Measurements from ENCODE around the gene LRRC59. TPM values are rescaled to one million over a fixed set of nuclear protein-coding genes. Genes with fewer than 3 reads are reported as not detected.

LRRC59 gene
- total RNA-seq, 1 experiment from 2014 or later, result 106 TPM

DNA sequence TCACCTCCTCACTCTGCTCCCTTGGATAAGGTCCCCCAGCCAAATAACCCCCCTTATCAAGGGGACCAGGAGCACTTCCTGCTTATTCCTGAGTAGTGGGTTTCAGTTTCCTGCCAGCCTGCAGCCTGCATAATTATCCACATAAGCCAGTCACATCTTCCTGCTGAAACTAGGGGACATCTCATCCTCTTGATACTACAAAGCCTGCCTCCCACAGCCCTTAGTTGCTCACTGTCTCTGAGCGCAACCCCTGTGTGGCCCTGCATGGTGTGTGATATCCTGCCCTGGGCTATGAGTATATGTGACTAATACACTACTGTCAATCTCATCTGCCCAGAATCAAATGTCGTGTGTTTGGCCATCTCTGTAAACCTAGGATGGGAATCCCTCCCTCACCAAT, 59.4 kb downstream of the LRRC59 start:
- Histone ChIP-seq H2AFZ (ENCODE audit: low read length) (no peak overlapping the region), H3K18ac (ENCODE audit: insufficient read length, low read depth, low read length) (no peak overlapping the region), H2BK15ac (ENCODE audit: low read depth, low read length) (no peak overlapping the region), H2BK120ac (ENCODE audit: low read depth, low read length, poor library complexity, severe bottlenecking) (no peak overlapping the region), H3K23ac (ENCODE audit: insufficient read length, low read depth, low read length) (no peak overlapping the region), H3K23me2 (ENCODE audit: insufficient read length, low read depth, low read length, poor library complexity, severe bottlenecking) (no peaks in the 10 kb centered on the region), H4K8ac (replicated peaks; ENCODE audit: insufficient read length, low read depth, low read length) (no peak overlapping the region), H3K14ac (ENCODE audit: insufficient read depth, low read length) (no peak overlapping the region), H2BK20ac (ENCODE audit: low read depth, low read length, poor library complexity, severe bottlenecking) (no peak overlapping the region), H3K56ac (ENCODE audit: insufficient read length, low read depth, low read length) (no peak overlapping the region), H3K4me1 (ENCODE audit: insufficient read depth, low read length) (no peaks in the 10 kb centered on the region), H2AK5ac (ENCODE audit: insufficient read length, low read length) (no peak overlapping the region), H3K4me2 (ENCODE audit: insufficient read depth, insufficient read length, low read length) (no peak overlapping the region), H3K79me1 (ENCODE audit: insufficient read depth, low read depth, low read length, poor library complexity, severe bottlenecking) (no peaks in the 10 kb centered on the region), H3K79me2 (ENCODE audit: insufficient read depth, low read length) (no peaks in the 10 kb centered on the region), H4K5ac (ENCODE audit: insufficient read length, low read depth, low read length) (no peak overlapping the region), H4K20me1 (ENCODE audit: control insufficient read depth, insufficient read depth, insufficient read length) (peaks cover under 1% of the 10 kb centered on the region), H3K9ac (ENCODE audit: extremely low read depth, insufficient read length, low read length) (no peak overlapping the region), H3K9me3 (ENCODE audit: control insufficient read depth, low read depth, low read length) (peaks cover 5% of the 10 kb centered on the region), H3K4ac (ENCODE audit: low read depth, low read length) (no peak overlapping the region), H3K27me3 (ENCODE audit: insufficient read depth, low read length) (no peaks in the 10 kb centered on the region), H4K91ac (ENCODE audit: insufficient read length, low read depth, low read length) (no peak overlapping the region), H3K27ac (ENCODE audit: insufficient read length, low read depth, low read length) (no peak overlapping the region), H3T11ph (ENCODE audit: low read length) (no peak overlapping the region), H2BK12ac (ENCODE audit: insufficient read length, low read depth, low read length) (no peak overlapping the region), H2BK5ac (ENCODE audit: insufficient read length, low read length) (no peak overlapping the region)
- H3K27ac Mint-ChIP-seq, result no peak overlapping the region; a peak in 1 of 7 replicates
- H3K36me3 Mint-ChIP-seq (ENCODE audit: insufficient read depth in 1 of 3, low read depth in 3 of 3), result peaks cover 2 to 13% (median 5%) of the 10 kb centered on the region in 3 experiments; a peak in 4 of 7 replicates
- H3K4me3 Mint-ChIP-seq, result no peak overlapping the region
- H3K9me3 Mint-ChIP-seq, result peaks cover 15 to 16% of the 10 kb centered on the region in 2 experiments
- H3K27me3 Mint-ChIP-seq (ENCODE audit: low read depth), result peaks cover 7% of the 10 kb centered on the region
- TF ChIP-seq, protein P1, sequence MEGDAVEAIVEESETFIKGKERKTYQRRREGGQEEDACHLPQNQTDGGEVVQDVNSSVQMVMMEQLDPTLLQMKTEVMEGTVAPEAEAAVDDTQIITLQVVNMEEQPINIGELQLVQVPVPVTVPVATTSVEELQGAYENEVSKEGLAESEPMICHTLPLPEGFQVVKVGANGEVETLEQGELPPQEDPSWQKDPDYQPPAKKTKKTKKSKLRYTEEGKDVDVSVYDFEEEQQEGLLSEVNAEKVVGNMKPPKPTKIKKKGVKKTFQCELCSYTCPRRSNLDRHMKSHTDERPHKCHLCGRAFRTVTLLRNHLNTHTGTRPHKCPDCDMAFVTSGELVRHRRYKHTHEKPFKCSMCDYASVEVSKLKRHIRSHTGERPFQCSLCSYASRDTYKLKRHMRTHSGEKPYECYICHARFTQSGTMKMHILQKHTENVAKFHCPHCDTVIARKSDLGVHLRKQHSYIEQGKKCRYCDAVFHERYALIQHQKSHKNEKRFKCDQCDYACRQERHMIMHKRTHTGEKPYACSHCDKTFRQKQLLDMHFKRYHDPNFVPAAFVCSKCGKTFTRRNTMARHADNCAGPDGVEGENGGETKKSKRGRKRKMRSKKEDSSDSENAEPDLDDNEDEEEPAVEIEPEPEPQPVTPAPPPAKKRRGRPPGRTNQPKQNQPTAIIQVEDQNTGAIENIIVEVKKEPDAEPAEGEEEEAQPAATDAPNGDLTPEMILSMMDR (conservative IDR thresholded peaks at IDR 0.05), result no peak
- WGBS (ENCODE audit: extremely low coverage, insufficient read length, low lambda C conversion rate), result no CpG with 5 or more reads among the region's 2 CpGs
- peaks cover 6 to 8% of the 10 kb centered on the region in 2 experiments for H3K4me1 Mint-ChIP-seq
- DNase-seq, result peak; percentile 18
